ENCODE measurements around the gene SEMA6A.

SEMA6A gene

GRCh38 chr5:116436674-116437350 is 137.8 kb downstream of the SEMA6A start:
- no peak for DNase-seq

- no peak for DNase-seq
Measured at GRCh38 chr5:116428966-116429365, 145.7 kb downstream of the SEMA6A start.

- no peak for DNase-seq
Measured at GRCh38 chr5:116428413-116428812, 146.2 kb downstream of the SEMA6A start.

- DNase-seq: no peak
Measured at GRCh38 chr5:116424951-116425350, 149.7 kb downstream of the SEMA6A start.

GRCh38 chr5:116424258-116424615 is 150.4 kb downstream of the SEMA6A start:
- DNase-seq: no peak

GRCh38 chr5:116423587-116424257 is 150.9 kb downstream of the SEMA6A start:
- DNase-seq: no peak

GRCh38 chr5:116423141-116423540 is 151.5 kb downstream of the SEMA6A start:
- DNase-seq: no peak

GRCh38 chr5:116421080-116421629 is 153.5 kb downstream of the SEMA6A start:
- DNase-seq: no peak

- no peak for DNase-seq
Measured at GRCh38 chr5:116420540-116420939, 154.1 kb downstream of the SEMA6A start.

GRCh38 chr5:116419258-116419657 is 155.4 kb downstream of the SEMA6A start:
- no peak for DNase-seq

- DNase-seq: no peak
Measured at GRCh38 chr5:116418774-116419173, 155.8 kb downstream of the SEMA6A start.

- no peak for DNase-seq
Measured at GRCh38 chr5:116418016-116418415, 156.6 kb downstream of the SEMA6A start.

- no peak for DNase-seq
Measured at GRCh38 chr5:116415989-116416388, 158.6 kb downstream of the SEMA6A start.

- no peak for DNase-seq
Measured at GRCh38 chr5:116415182-116415581, 159.4 kb downstream of the SEMA6A start.

- DNase-seq: no peak
Measured at GRCh38 chr5:116411101-116411571, 163.5 kb downstream of the SEMA6A start.

GRCh38 chr5:116410336-116410890 is 164.2 kb downstream of the SEMA6A start:
- DNase-seq: no peak

GRCh38 chr5:116409591-116410296 is 164.9 kb downstream of the SEMA6A start:
- DNase-seq: no peak

GRCh38 chr5:116406306-116407041 is 168.1 kb downstream of the SEMA6A start:
- no peak for DNase-seq

GRCh38 chr5:116404792-116405191 is 169.8 kb downstream of the SEMA6A start:
- DNase-seq: no peak

- DNase-seq: no peak
Measured at GRCh38 chr5:116404016-116404415, 170.6 kb downstream of the SEMA6A start.

GRCh38 chr5:116402235-116402634 is 172.4 kb downstream of the SEMA6A start:
- no peak for DNase-seq

- no peak for DNase-seq
Measured at GRCh38 chr5:116401576-116401975, 173.0 kb downstream of the SEMA6A start.
